SU-DHL-6 (cell line): ENCODE results near the gene PLIN4.

Experiments
- EZH2phosphoT487 ChIP-seq: fragments of 200-600 bp; sonication (generic), shearing (Covaris generic); conservative IDR thresholded peaks from 2 replicates; pipeline ENCODE4 v1.6.1; 2018; ENCODE audit warnings: mild to moderate bottlenecking, antibody characterized with exemption, low read length, moderate library complexity, mixed read lengths
- TF ChIP-seq, protein P1 (sequence below): fragments of 200-600 bp; sonication (generic); IDR thresholded peaks from one replicate; pipeline ENCODE4 v1.5.1; 2017; ENCODE audit warnings: antibody characterized with exemption, mild to moderate bottlenecking, low read length, moderate library complexity; ENCODE audit not compliant: insufficient read depth, poor library complexity, severe bottlenecking

DNA sequence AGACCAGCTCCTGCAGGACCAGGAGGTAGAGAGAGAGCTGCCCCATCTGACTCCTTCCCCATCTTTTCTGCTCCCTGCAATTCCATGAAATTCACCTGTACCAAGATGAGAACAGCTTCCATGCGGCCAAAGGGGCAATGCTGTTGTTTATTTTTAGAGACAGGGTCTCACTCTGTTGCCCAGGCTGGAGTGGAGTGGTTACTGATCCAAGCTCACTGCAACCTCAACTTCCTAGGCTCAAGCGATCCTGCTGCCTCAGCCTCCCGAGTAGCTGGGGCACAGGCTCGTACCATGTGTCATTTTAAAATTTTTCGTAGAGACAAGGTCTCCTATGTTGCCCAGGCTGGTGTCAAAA is 3.6 kb upstream of the PLIN4 start:
- TF ChIP-seq, protein P1, sequence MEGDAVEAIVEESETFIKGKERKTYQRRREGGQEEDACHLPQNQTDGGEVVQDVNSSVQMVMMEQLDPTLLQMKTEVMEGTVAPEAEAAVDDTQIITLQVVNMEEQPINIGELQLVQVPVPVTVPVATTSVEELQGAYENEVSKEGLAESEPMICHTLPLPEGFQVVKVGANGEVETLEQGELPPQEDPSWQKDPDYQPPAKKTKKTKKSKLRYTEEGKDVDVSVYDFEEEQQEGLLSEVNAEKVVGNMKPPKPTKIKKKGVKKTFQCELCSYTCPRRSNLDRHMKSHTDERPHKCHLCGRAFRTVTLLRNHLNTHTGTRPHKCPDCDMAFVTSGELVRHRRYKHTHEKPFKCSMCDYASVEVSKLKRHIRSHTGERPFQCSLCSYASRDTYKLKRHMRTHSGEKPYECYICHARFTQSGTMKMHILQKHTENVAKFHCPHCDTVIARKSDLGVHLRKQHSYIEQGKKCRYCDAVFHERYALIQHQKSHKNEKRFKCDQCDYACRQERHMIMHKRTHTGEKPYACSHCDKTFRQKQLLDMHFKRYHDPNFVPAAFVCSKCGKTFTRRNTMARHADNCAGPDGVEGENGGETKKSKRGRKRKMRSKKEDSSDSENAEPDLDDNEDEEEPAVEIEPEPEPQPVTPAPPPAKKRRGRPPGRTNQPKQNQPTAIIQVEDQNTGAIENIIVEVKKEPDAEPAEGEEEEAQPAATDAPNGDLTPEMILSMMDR: no peak
- no peak for TF ChIP-seq EZH2phosphoT487
